ENCODE results near the gene BCL6.

BCL6 gene

DNA sequence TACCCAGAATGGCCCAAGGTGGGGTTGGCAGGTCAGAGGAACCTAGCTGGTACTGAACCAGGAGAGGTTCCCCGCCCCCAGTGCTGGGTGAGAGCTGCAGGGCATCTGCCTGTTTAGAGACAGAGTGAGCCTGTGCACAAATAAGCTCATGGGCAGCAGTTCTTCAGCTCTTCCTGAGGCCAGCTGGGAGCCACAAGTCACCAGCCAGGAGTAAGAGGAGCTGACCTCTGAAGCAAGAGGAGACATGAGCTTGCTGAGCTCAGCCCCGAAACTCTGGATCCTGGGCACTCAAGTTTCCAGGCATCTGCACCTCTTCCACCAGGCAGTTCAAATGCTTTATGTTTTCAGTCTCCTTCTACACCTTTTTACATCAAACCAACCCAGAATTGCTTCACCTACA, 45.0 kb downstream of the BCL6 start:
- TF ChIP-seq, protein P1, sequence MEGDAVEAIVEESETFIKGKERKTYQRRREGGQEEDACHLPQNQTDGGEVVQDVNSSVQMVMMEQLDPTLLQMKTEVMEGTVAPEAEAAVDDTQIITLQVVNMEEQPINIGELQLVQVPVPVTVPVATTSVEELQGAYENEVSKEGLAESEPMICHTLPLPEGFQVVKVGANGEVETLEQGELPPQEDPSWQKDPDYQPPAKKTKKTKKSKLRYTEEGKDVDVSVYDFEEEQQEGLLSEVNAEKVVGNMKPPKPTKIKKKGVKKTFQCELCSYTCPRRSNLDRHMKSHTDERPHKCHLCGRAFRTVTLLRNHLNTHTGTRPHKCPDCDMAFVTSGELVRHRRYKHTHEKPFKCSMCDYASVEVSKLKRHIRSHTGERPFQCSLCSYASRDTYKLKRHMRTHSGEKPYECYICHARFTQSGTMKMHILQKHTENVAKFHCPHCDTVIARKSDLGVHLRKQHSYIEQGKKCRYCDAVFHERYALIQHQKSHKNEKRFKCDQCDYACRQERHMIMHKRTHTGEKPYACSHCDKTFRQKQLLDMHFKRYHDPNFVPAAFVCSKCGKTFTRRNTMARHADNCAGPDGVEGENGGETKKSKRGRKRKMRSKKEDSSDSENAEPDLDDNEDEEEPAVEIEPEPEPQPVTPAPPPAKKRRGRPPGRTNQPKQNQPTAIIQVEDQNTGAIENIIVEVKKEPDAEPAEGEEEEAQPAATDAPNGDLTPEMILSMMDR (IDR thresholded peaks at IDR 0.05): no peak

DNA sequence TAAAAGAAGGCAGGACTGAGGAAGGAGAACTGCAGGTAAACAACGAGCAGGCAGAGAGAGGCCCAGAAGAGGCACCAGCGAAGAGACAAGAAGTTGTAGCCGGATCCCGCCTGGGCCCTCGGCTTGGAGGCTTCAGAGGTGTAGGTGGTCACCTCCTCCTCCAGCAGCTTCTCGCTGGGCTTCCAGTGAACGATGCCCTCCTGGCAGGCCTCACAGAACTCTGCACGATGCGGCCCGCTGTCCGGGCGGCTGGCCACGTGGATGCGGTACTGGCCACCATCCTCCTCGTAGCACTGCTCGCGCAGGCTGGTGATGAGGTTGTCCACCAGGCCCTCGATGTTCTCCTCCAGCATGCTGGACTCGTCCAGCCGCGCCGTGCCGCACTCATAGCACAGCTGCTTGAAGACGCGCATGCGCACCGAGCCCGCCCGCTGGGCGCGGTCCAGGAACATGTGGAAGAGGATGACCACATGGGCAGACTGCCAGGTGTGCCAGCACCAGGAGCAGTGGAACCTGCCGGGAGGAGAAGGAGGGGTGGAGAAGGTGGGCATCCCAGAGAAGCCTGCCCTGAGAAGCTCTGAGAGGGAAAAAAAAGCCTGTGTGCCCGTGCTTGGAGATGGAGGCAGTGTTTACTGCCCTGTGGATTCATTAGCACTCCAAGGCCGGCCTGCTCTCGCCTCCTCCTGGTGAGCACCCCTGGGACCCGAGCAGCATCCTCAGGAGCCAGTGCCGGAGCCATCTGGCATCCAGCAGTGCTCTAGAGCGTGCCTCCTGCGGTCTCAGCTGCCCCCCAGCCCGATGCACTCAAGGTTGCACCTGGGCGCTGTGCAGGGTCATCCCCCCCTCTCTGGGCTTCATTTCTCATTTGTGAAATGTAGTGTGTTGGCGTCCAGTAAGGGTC, 46.5 kb downstream of the BCL6 start:
- TF ChIP-seq, protein P1 (IDR thresholded peaks at IDR 0.05): no peak

DNA sequence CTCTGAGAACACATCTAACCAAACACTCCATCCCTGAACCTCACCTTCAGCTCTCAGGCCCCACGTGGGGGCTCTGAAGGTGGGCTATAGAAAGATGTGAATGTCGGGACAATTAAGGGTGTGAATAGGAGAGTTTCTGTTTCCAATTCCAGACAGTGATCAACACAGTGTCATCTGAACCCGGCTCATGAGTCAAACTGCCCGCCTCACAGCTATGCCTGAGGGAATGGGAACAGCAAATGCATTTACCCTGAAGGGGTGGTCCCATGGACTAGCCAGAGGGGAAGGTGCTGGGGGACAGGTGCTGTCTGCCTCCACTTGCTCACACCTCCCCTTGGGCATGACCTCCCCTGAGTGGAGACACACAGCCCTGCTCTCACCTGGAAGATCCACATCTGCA, 49.2 kb downstream of the BCL6 start:
- TF ChIP-seq, protein P1 (IDR thresholded peaks at IDR 0.05): no peak

DNA sequence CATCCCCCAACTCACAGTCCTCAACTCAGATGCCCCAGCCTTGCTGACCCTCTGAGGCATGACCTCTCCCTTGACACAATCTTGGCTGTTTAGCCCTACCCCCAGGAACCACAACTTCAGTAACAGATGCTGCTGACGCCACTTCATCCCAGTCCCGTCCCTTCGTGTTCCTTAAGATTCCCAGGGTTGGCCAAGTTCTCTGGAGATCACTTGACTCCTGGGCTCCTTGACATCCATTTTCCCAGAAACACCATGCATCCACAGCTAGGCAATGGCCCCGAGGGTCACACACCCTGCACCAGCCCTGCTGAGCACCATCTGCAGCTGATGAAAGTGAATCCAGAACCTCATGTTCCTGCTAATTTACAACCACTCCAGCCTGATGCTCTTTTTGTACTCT, 49.8 kb downstream of the BCL6 start:
- TF ChIP-seq, protein P1 (IDR thresholded peaks at IDR 0.05): no peak

DNA sequence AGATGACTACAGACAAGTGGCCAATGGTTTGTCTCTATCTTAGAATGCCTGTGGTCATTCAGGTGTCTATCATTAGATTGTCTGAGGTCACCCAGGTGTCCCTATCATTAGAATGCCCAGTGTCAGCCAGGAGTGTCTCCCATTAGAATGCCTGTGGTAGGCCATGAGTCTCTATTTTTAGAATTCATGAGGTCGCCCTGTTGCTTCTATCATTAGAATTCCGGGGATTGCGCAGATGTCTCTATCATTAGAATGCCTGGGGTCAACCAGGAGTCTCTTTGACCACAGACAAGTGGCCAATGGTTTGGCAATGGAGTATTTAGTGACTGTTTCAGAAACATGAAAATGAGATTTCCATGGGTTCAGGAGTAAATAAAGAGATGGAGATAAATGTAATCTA, 50.5 kb downstream of the BCL6 start:
- TF ChIP-seq, protein P1 (IDR thresholded peaks at IDR 0.05): no peak

DNA sequence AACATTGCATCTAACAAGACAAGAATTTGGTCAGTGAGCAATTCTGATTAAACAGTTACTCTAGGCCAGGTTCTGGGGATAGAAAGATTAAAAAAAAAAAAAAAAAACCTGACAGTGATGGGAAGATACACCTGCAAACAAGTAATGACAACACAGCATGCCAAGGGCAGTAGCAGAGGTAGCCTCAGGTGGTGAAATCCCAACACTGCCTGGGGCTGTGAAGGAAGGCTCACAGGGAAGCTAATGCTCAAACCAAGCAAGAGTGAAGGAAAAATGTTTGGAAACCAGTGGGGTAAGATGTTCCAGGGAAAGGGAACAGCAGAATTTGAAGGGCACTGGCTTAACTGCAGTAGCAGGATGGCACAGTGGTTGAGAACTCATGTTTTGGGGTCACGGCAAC, 51.8 kb downstream of the BCL6 start:
- TF ChIP-seq, protein P1 (IDR thresholded peaks at IDR 0.05): no peak

DNA sequence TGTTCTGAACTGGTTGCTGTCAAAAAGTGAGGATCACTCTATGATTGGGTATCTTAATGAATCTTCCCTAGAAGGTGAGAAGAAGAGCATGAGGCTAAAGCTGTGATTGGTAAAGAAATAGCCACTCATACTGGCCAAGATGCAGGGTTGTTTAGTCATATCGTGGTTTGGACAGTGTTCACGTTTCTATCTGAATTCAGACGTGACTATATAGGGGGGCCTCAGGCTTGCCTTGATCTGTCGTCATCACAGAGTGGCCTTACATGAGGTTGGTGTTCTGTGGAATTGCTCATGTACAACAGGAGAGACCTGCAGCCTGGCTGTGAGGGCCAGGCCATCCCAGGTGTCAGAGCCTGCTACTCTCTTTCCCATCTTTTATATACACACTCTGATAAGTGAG, 55.3 kb downstream of the BCL6 start:
- TF ChIP-seq, protein P1 (IDR thresholded peaks at IDR 0.05): no peak

Measured in LNCAP (cell line).